HUES64 (cell line): ENCODE measurements around the gene NAA80.
"Not testable (repeated sequence)": the region's sequence is repeated elsewhere in the genome, so short reads cannot be mapped to it uniquely, and the experiment has no call there.

ENCODE experiments used
- H3K27ac ChIP-seq: 2 replicates; pipeline ENCODE4 v1.7.0; 2013; ENCODE audit warnings: low read depth, low read length, inconsistent platforms
- H3K27me3 ChIP-seq: 2 replicates; pipeline ENCODE4 v1.6.1; 2013; ENCODE audit warnings: mild to moderate bottlenecking, low read length; ENCODE audit not compliant: insufficient read depth
- H3K36me3 ChIP-seq: 2 replicates; pipeline ENCODE4 v1.6.1; 2013; ENCODE audit warnings: mild to moderate bottlenecking, low read length; ENCODE audit not compliant: insufficient read depth
- H3K4me1 ChIP-seq: 2 replicates; pipeline ENCODE4 v1.6.1; 2013; ENCODE audit warnings: mild to moderate bottlenecking, low read length, moderate library complexity; ENCODE audit not compliant: insufficient read depth
- H3K4me3 ChIP-seq: 2 replicates; pipeline ENCODE4 v1.5.1; 2013; ENCODE audit warnings: mild to moderate bottlenecking, low read length, moderate library complexity
- H3K9ac ChIP-seq: 2 replicates; pipeline ENCODE4 v1.6.1; 2013; ENCODE audit warnings: mild to moderate bottlenecking, low read depth, low read length
- H3K9me3 ChIP-seq: 2 replicates; pipeline ENCODE4 v1.6.1; 2013; ENCODE audit warnings: low read depth, low read length; ENCODE audit not compliant: insufficient read depth
- WGBS: fragments of 150-250, 120-280 bp; methylation state at CpG from one replicate; pipeline ENCODE4 v1.1.7; 2013; ENCODE audit warnings: missing lambda C conversion rate; 5-methylcytosine and 5-hydroxymethylcytosine counted together

The NAA80 gene

GRCh38 chr3:50272911-50273688 lies 26.1 kb downstream of the NAA80 start:
- Histone ChIP-seq H3K27ac (no peak overlapping the region), H3K36me3 (no peaks in the 10 kb centered on the region), H3K4me1 (peaks cover 13% of the 10 kb centered on the region), H3K9me3 (no peaks in the 10 kb centered on the region), H3K27me3 (peaks cover 44% of the 10 kb centered on the region), H3K9ac (no peak overlapping the region; the same call in 1 of the 2 replicates), H3K4me3 (peak overlapping the region; percentile 47)
- 10% methylated on average over 61 of the region's 61 CpGs for WGBS

DNA sequence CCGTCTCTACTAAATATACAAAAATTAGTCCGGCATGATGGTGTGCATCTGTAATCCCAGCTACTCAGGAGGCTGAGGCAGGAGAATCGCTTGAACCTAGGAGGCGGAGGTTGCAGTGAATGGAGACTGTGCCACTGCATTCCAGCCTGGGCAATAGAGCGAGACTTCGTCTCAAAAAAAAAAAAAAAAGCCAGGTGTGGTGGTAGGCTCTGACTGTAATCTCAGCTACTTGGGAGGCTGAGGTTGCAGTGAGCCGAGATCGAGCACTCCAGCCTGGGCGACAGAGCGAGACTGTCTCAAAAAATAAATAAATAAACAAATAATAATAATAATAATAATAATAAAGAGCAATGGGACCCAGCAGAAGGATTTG lies 26.7 kb downstream of the NAA80 start:
- not testable (repeated sequence) for H3K27ac ChIP-seq, H3K4me3 ChIP-seq, H3K36me3 ChIP-seq, H3K9ac ChIP-seq, H3K9me3 ChIP-seq
- peaks cover 17% of the 10 kb centered on the region for H3K4me1 ChIP-seq
- H3K27me3 ChIP-seq, result peaks cover 42% of the 10 kb centered on the region
- WGBS, result 94% methylated on average over 6 of the region's 10 CpGs

DNA sequence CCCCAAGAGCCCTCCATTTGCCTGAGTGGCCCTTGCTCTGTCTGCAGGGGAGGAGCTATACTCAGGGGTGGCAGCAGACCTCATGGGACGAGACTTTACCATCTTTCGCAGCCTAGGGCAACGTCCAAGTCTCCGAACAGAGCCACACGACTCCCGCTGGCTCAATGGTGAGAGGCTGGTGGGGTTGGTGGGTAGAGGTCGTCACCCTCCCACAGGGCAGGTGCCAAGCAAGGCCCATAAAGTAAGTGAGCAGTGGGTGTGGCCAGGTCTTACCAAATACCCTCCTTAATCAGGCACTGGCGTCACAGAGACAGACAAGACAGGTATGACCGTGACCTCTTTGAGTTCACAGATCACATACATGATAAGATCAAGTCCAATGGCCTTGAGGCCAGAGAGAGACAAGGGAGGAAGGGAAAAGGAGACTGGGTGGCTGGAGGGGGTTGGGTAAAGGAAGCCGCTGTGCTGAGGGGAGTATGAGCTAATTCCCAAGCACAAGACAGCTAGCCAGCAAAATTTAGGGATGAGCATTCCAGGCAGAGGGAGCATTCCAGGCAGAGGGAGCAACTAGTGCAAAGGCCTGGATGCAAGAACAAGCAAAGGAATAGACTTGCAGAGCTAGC lies 27.8 kb downstream of the NAA80 start:
- peaks cover 26% of the 10 kb centered on the region for H3K4me1 ChIP-seq
- no peak overlapping the region for H3K9ac ChIP-seq
- no peaks in the 10 kb centered on the region for H3K36me3 ChIP-seq
- no peaks in the 10 kb centered on the region for H3K9me3 ChIP-seq
- H3K27me3 ChIP-seq, result peaks cover 35% of the 10 kb centered on the region
- H3K4me3 ChIP-seq, result no peak overlapping the region
- 87% methylated on average over 10 of the region's 10 CpGs for WGBS
- no peak overlapping the region for H3K27ac ChIP-seq

- Histone ChIP-seq H3K36me3 (no peaks in the 10 kb centered on the region), H3K9ac (no peak overlapping the region), H3K27ac (no peak overlapping the region), H3K9me3 (no peaks in the 10 kb centered on the region), H3K4me3 (no peak overlapping the region), H3K27me3 (peaks cover 27% of the 10 kb centered on the region), H3K4me1 (peaks cover 27% of the 10 kb centered on the region)
- 91% methylated on average over 19 of the region's 19 CpGs for WGBS
Observed at GRCh38 chr3:50270422-50271224, 28.6 kb downstream of the NAA80 start.

DNA sequence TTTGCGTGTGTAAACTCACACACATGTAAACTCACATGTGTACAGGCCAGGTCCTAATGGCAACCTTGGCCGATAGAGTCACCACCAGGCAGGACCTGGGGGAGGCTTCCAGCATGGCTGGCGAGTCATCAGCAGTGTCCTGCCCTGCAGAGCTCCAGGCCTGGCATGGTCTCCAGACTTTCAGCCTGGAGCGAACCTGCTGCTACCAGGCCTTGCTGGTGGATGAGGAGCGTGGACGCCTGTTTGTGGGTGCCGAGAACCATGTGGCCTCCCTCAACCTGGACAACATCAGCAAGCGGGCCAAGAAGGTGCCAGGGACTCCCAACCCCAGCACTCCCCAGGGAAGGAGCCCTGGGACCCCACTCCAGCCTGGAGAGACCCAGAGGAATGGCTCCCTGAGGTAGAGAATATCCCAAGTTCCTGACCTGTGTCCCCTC lies 29.2 kb downstream of the NAA80 start:
- Histone ChIP-seq H3K9me3 (no peaks in the 10 kb centered on the region), H3K4me3 (no peak overlapping the region), H3K36me3 (no peaks in the 10 kb centered on the region), H3K27me3 (peaks cover 21% of the 10 kb centered on the region), H3K9ac (no peak overlapping the region), H3K4me1 (peaks cover 30% of the 10 kb centered on the region), H3K27ac (no peak overlapping the region)
- 93% methylated on average over 8 of the region's 8 CpGs for WGBS

DNA sequence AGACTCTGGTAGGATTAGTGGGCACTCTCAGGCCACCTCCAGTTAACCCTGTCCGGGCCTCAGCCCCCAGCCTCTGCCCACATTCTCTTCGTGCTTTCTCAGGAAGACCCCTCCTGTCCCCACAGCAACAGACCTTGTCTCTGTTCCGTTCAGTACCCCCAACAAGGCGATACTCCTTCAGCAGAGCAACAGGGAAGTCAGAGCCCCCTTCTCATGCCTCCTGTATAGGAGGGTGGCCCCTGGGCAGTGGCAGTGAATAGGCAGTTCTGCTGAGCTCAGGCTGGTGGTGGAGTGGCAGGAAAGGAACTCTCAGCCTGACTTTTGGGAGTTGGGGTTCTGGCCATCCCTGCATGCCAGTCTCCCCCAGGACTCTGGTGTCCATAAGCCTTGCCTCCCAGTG lies 29.7 kb downstream of the NAA80 start:
- WGBS, result 85% methylated on average over 4 of the region's 4 CpGs
- no peak overlapping the region for H3K4me3 ChIP-seq
- no peaks in the 10 kb centered on the region for H3K9me3 ChIP-seq
- peaks cover 16% of the 10 kb centered on the region for H3K27me3 ChIP-seq
- peak overlapping the region; percentile 11; the same call in 1 of the 2 replicates for H3K9ac ChIP-seq
- H3K4me1 ChIP-seq, result peaks cover 31% of the 10 kb centered on the region
- H3K36me3 ChIP-seq, result no peaks in the 10 kb centered on the region
- H3K27ac ChIP-seq, result no peak overlapping the region

- H3K9me3 ChIP-seq, result no peaks in the 10 kb centered on the region
- H3K36me3 ChIP-seq, result no peaks in the 10 kb centered on the region
- peak within 1 kb of the TSS; percentile 11; the same call in 1 of the 2 replicates for H3K9ac ChIP-seq
- 64% methylated on average over 21 of the region's 21 CpGs for WGBS
- H3K4me1 ChIP-seq, result peaks cover 37% of the 10 kb centered on the region
- H3K27me3 ChIP-seq, result peaks cover 10% of the 10 kb centered on the region
- no peak within 1 kb of the TSS for H3K4me3 ChIP-seq
- H3K27ac ChIP-seq, result no peak within 1 kb of the TSS
Observed at GRCh38 chr3:50268703-50269451, 30.3 kb downstream of the NAA80 start, which contains the start of gene SEMA3B. SEMA3B (plus strand) TSS chr3:50269147; CDS start chr3:50269241, 94 bp downstream.

- no peak overlapping the region for H3K4me3 ChIP-seq
- no peak overlapping the region for H3K27ac ChIP-seq
- no peaks in the 10 kb centered on the region for H3K9me3 ChIP-seq
- 85% methylated on average over 3 of the region's 3 CpGs for WGBS
- peaks cover 42% of the 10 kb centered on the region for H3K4me1 ChIP-seq
- H3K9ac ChIP-seq, result no peak overlapping the region
- no peaks in the 10 kb centered on the region for H3K36me3 ChIP-seq
- peaks cover 4% of the 10 kb centered on the region for H3K27me3 ChIP-seq
Observed at GRCh38 chr3:50268276-50268675, 30.9 kb downstream of the NAA80 start.

DNA sequence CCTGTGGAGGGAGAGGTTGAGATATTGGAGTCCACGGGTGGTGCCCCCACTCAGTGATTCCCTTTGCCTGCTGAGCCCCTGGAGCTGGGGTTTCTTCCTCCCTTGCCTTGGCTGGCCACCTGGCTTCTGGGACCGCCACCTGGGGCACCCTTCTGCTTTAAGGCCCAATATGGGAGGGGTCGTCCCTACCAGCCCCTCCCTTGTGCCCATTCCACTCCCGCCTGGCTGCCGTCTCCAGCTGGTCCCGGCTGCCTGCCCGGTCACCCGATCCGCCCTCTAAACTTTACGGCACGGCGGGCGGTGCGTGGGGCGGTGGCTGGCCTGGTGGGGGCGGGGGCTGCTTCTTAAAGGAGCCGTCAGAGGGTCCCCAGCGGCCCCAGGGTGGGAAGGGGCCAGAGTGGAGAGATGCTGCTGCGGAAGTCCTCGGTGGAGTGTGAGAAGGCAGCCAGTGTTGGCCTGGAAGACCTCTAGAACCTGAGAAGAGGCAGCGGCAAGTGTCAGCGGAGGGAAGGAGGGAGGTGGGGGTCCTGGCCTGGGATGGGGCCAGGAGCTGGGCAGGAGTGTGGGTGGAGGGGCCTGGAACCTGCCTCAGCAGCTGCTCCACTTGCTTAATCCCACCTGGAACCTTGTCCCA lies 31.8 kb downstream of the NAA80 start:
- H3K9me3 ChIP-seq, result no peaks in the 10 kb centered on the region
- no peak overlapping the region for H3K9ac ChIP-seq
- no peak overlapping the region for H3K4me3 ChIP-seq
- H3K27ac ChIP-seq, result no peak overlapping the region
- H3K27me3 ChIP-seq, result no peaks in the 10 kb centered on the region; the same call in 1 of the 2 replicates
- H3K36me3 ChIP-seq, result no peaks in the 10 kb centered on the region
- H3K4me1 ChIP-seq, result peaks cover 39% of the 10 kb centered on the region
- 19% methylated on average over 22 of the region's 22 CpGs for WGBS

GRCh38 chr3:50266836-50267235 lies 32.4 kb downstream of the NAA80 start:
- Histone ChIP-seq H3K4me1 (peaks cover 39% of the 10 kb centered on the region), H3K9me3 (no peaks in the 10 kb centered on the region), H3K27ac (no peak overlapping the region), H3K36me3 (no peaks in the 10 kb centered on the region), H3K9ac (no peak overlapping the region), H3K4me3 (no peak overlapping the region), H3K27me3 (no peaks in the 10 kb centered on the region; the same call in 1 of the 2 replicates)
- 86% methylated on average over 6 of the region's 7 CpGs for WGBS
